Measurements from ENCODE around the gene PRRX2. TPM values are rescaled to one million over a fixed set of nuclear protein-coding genes. Genes with fewer than 3 reads are reported as not detected.

PRRX2 gene
- total and polyA plus RNA-seq, 2 of the 13 experiments (the other 11 are each of a cell fraction or from before 2014, with no cell fraction given), result 0.05 TPM; not detected in 1

- H3K27ac ChIP-seq (ENCODE audit: extremely low read length, insufficient read depth, low read length), result no peak overlapping the region
- ChIA-PET POLR2A (no interaction called here), CTCF (ENCODE audit: low intra/inter-chr PET ratio, low total read pairs) (no interaction called here)
- peaks cover 50% of the 10 kb centered on the region for H4K20me1 ChIP-seq (ENCODE audit: insufficient read depth, low read length)
- no peak for DNase-seq (ENCODE audit: low spot score)
- no peak for ATAC-seq
- peaks cover 41 to 78% of the 10 kb centered on the region in 2 experiments for H3K36me3 ChIP-seq (replicated peaks in 1 of 2; ENCODE audit: control insufficient read depth in 1 of 2, insufficient read depth in 2 of 2, low read length in 2 of 2)
- 96% methylated on average over 13 of the region's 13 CpGs for WGBS (ENCODE audit: low lambda C conversion rate)
- H3K9me3 ChIP-seq (ENCODE audit: low read length), result no peaks in the 10 kb centered on the region
- in situ Hi-C loops (cut with HindIII; ENCODE audit: extremely low pct_ligation_motif_present, low pct_unique_long_range_greater_than_20kb) (no loop called here), intact Hi-C loops (cut with micrococcal nuclease; ENCODE audit: unreplicated experiment) (no loop called here)
- peaks cover 35% of the 10 kb centered on the region for H3K4me1 ChIP-seq (ENCODE audit: insufficient read depth, low read length)
- no TSS peak for BruUV-seq (replicated peaks)
- no peak overlapping the region for H3K4me2 ChIP-seq (ENCODE audit: low read depth, low read length)
- no peak overlapping the region for H3K9ac ChIP-seq (ENCODE audit: insufficient read depth, low read depth, low read length)
- TF ChIP-seq SMARCE1 (IDR thresholded peaks at IDR 0.05; ENCODE audit: borderline replicate concordance), result no peak
- TF ChIP-seq ATRX (CRISPR knock-in tag; IDR thresholded peaks at IDR 0.05; ENCODE audit: borderline replicate concordance), result no peak
- no peak for TF ChIP-seq YEATS4 (CRISPR knock-in tag; IDR thresholded peaks at IDR 0.05; ENCODE audit: borderline replicate concordance)
- TF ChIP-seq DMAP1 (CRISPR knock-in tag; IDR thresholded peaks at IDR 0.05), result no peak
- no peak for TF ChIP-seq E2F2 (CRISPR knock-in tag; IDR thresholded peaks at IDR 0.05; ENCODE audit: borderline replicate concordance)
- no peak for TF ChIP-seq KDM4B (CRISPR knock-in tag; IDR thresholded peaks at IDR 0.05)
- TF ChIP-seq CEBPB (IDR thresholded peaks at IDR 0.05; ENCODE audit: borderline replicate concordance, low read depth, low read length), result no peak
- TF ChIP-seq ZNF644 (CRISPR knock-in tag; IDR thresholded peaks at IDR 0.05; ENCODE audit: low read depth), result no peak
- TF ChIP-seq FOXP1 (IDR thresholded peaks at IDR 0.05), result no peak
- no peak for TF ChIP-seq FOXP1 (CRISPR knock-in tag; IDR thresholded peaks at IDR 0.05)
- no peak for TF ChIP-seq MTA3 (CRISPR knock-in tag; IDR thresholded peaks at IDR 0.05)
- TF ChIP-seq GTF2F1 (IDR thresholded peaks at IDR 0.05; ENCODE audit: low read length), result no peak
- no peak for TF ChIP-seq ZNF546 (CRISPR knock-in tag; conservative IDR thresholded peaks at IDR 0.05)
- no peak for TF ChIP-seq ARNTL (CRISPR knock-in tag; IDR thresholded peaks at IDR 0.05)
- no peak for TF ChIP-seq ZFP1 (CRISPR knock-in tag; IDR thresholded peaks at IDR 0.05)
- no peak for TF ChIP-seq ZNF883 (CRISPR knock-in tag; IDR thresholded peaks at IDR 0.05; ENCODE audit: not compliant biosample characterization)
- TF ChIP-seq ETV5 (CRISPR knock-in tag; IDR thresholded peaks at IDR 0.05; ENCODE audit: borderline replicate concordance), result no peak
- TF ChIP-seq RXRB (CRISPR knock-in tag; IDR thresholded peaks at IDR 0.05; ENCODE audit: borderline replicate concordance), result no peak
- TF ChIP-seq ARID4A (CRISPR knock-in tag; IDR thresholded peaks at IDR 0.05; ENCODE audit: borderline replicate concordance), result no peak
- TF ChIP-seq FOXA3 (CRISPR knock-in tag; IDR thresholded peaks at IDR 0.05), result no peak
- TF ChIP-seq ZNF276 (CRISPR knock-in tag; IDR thresholded peaks at IDR 0.05; ENCODE audit: low read depth), result no peak
- H3K79me2 ChIP-seq (ENCODE audit: insufficient read depth, low read length), result peaks cover 57% of the 10 kb centered on the region
- H2AFZ ChIP-seq (ENCODE audit: low read length), result no peak overlapping the region
- H3K4me3 ChIP-seq (replicated peaks in 1 of 3; ENCODE audit: insufficient read depth in 1 of 3, low read depth in 2 of 3, low read length in 3 of 3), result no peak overlapping the region
- no peak for FAIRE-seq
- H3K27me3 ChIP-seq (ENCODE audit: control insufficient read depth in 1 of 2, insufficient read depth in 2 of 2, low read length in 2 of 2), result no peaks in the 10 kb centered on the region
Observed at GRCh38 chr9:129632460-129632859, 33.0 kb upstream of the PRRX2 start.

Data from HepG2 (cell line).